ENCODE data around the gene CDC16.

Gene CDC16

GRCh38 chr13:114281351-114282040 is 46.8 kb downstream of the CDC16 start, which contains the start of gene UPF3A:
Gene UPF3A (plus strand): TSS chr13:114281601. CDS start chr13:114281640, 39 bp downstream.
- POLR2A ChIA-PET, result interaction anchor here (1.2 kb wide), 1 partner anchor 33 kb away, joined by 4 read pairs; the partner anchor contains the start of gene CHAMP1
- Histone ChIP-seq H3K36me3 (ENCODE audit: control insufficient read depth in 4 of 4, insufficient read depth in 4 of 4, low read length in 3 of 4) (peaks cover 5 to 30% (median 12%) of the 10 kb centered on the region in 4 experiments), H3K4me3 (ENCODE audit: control insufficient read depth in 1 of 7, extremely low read depth in 1 of 7, insufficient read depth in 4 of 7, low read depth in 2 of 7, low read length in 6 of 7) (peak within 1 kb of the TSS; percentile 67 to 93 (median 85)), H3K27ac (ENCODE audit: insufficient read depth in 1 of 2, low read depth in 1 of 2, low read length in 2 of 2, poor library complexity in 1 of 2, severe bottlenecking in 2 of 2) (peak within 1 kb of the TSS; percentile 89 to 95), H3K9me3 (ENCODE audit: control extremely low read depth in 1 of 5, control insufficient read depth in 4 of 5, insufficient read depth in 2 of 5, low read depth in 1 of 5, low read length in 4 of 5) (no peaks in the 10 kb centered on the region), H3K4me1 (ENCODE audit: control extremely low read depth in 1 of 4, control insufficient read depth in 4 of 4, insufficient read depth in 4 of 4, low read length in 3 of 4) (peaks cover 5 to 38% (median 23%) of the 10 kb centered on the region in 4 experiments), H3K27me3 (replicated peaks in 2 of 5; ENCODE audit: control insufficient read depth in 4 of 5, insufficient read depth in 5 of 5, low read length in 4 of 5) (no peaks in the 10 kb centered on the region)
- WGBS (ENCODE audit: insufficient coverage), result 0% methylated on average over 35 of the region's 89 CpGs
- DNase-seq, result peak; percentile 93 to 96 (median 96)
- CTCF ChIA-PET, result no interaction called here

- ChIA-PET POLR2A (interaction anchor here (1.2 kb wide), 1 partner anchor 33 kb away, joined by 4 read pairs; the partner anchor contains the start of gene CHAMP1), CTCF (no interaction called here)
- Histone ChIP-seq H3K9me3 (ENCODE audit: control extremely low read depth in 1 of 5, control insufficient read depth in 4 of 5, insufficient read depth in 2 of 5, low read depth in 1 of 5, low read length in 4 of 5) (no peaks in the 10 kb centered on the region), H3K27ac (ENCODE audit: insufficient read depth in 1 of 2, low read depth in 1 of 2, low read length in 2 of 2, poor library complexity in 1 of 2, severe bottlenecking in 2 of 2) (peak overlapping the region; percentile 52 to 95), H3K4me1 (ENCODE audit: control extremely low read depth in 1 of 4, control insufficient read depth in 4 of 4, insufficient read depth in 4 of 4, low read length in 3 of 4) (peaks cover 5 to 38% (median 23%) of the 10 kb centered on the region in 4 experiments), H3K36me3 (ENCODE audit: control insufficient read depth in 4 of 4, insufficient read depth in 4 of 4, low read length in 3 of 4) (peaks cover 12 to 33% (median 17%) of the 10 kb centered on the region in 4 experiments), H3K27me3 (replicated peaks in 2 of 5; ENCODE audit: control insufficient read depth in 4 of 5, insufficient read depth in 5 of 5, low read length in 4 of 5) (no peaks in the 10 kb centered on the region), H3K4me3 (ENCODE audit: control insufficient read depth in 1 of 7, extremely low read depth in 1 of 7, insufficient read depth in 4 of 7, low read depth in 2 of 7, low read length in 6 of 7) (peak overlapping the region; percentile 54 to 93 (median 85))
- peak; percentile 74 to 87 (median 79) for DNase-seq
- WGBS (ENCODE audit: insufficient coverage), result under 1% methylated on average over 38 of the region's 50 CpGs
Measured at GRCh38 chr13:114282041-114282670, 47.5 kb downstream of the CDC16 start.

GRCh38 chr13:114283576-114283975 is 48.9 kb downstream of the CDC16 start:
- Histone ChIP-seq H3K27ac (ENCODE audit: insufficient read depth in 1 of 2, low read depth in 1 of 2, low read length in 2 of 2, poor library complexity in 1 of 2, severe bottlenecking in 2 of 2) (no peak overlapping the region), H3K4me3 (ENCODE audit: control insufficient read depth in 1 of 7, extremely low read depth in 1 of 7, insufficient read depth in 4 of 7, low read depth in 2 of 7, low read length in 6 of 7) (no peak overlapping the region), H3K36me3 (ENCODE audit: control insufficient read depth in 4 of 4, insufficient read depth in 4 of 4, low read length in 3 of 4) (peaks cover 16 to 37% (median 26%) of the 10 kb centered on the region in 4 experiments), H3K27me3 (replicated peaks in 2 of 5; ENCODE audit: control insufficient read depth in 4 of 5, insufficient read depth in 5 of 5, low read length in 4 of 5) (no peaks in the 10 kb centered on the region), H3K4me1 (ENCODE audit: control extremely low read depth in 1 of 4, control insufficient read depth in 4 of 4, insufficient read depth in 4 of 4, low read length in 3 of 4) (peaks cover 5 to 38% (median 23%) of the 10 kb centered on the region in 4 experiments), H3K9me3 (ENCODE audit: control extremely low read depth in 1 of 5, control insufficient read depth in 4 of 5, insufficient read depth in 2 of 5, low read depth in 1 of 5, low read length in 4 of 5) (no peaks in the 10 kb centered on the region)
- WGBS (ENCODE audit: insufficient coverage), result 50% methylated on average over 1 of the region's 3 CpGs
- ChIA-PET POLR2A (interaction anchor here (0.9 kb wide), 1 partner anchor 30 kb away, joined by 3 read pairs; no protein-coding TSS in a partner anchor), CTCF (interaction anchor here (0.9 kb wide), 1 partner anchor 13 kb away, joined by 3 read pairs; no protein-coding TSS in a partner anchor)
- peak in 2 of 3 donors; percentile 15 to 33 for DNase-seq

- ChIA-PET POLR2A (no interaction called here), CTCF (no interaction called here)
- Histone ChIP-seq H3K27me3 (replicated peaks in 2 of 5; ENCODE audit: control insufficient read depth in 4 of 5, insufficient read depth in 5 of 5, low read length in 4 of 5) (no peaks in the 10 kb centered on the region), H3K36me3 (ENCODE audit: control insufficient read depth in 4 of 4, insufficient read depth in 4 of 4, low read length in 3 of 4) (peaks cover 16 to 42% (median 30%) of the 10 kb centered on the region in 4 experiments), H3K4me1 (ENCODE audit: control extremely low read depth in 1 of 4, control insufficient read depth in 4 of 4, insufficient read depth in 4 of 4, low read length in 3 of 4) (peaks cover 5 to 31% (median 23%) of the 10 kb centered on the region in 4 experiments), H3K9me3 (ENCODE audit: control extremely low read depth in 1 of 5, control insufficient read depth in 4 of 5, insufficient read depth in 2 of 5, low read depth in 1 of 5, low read length in 4 of 5) (no peaks in the 10 kb centered on the region), H3K4me3 (ENCODE audit: control insufficient read depth in 1 of 7, extremely low read depth in 1 of 7, insufficient read depth in 4 of 7, low read depth in 2 of 7, low read length in 6 of 7) (no peak overlapping the region), H3K27ac (ENCODE audit: insufficient read depth in 1 of 2, low read depth in 1 of 2, low read length in 2 of 2, poor library complexity in 1 of 2, severe bottlenecking in 2 of 2) (peak overlapping the region in 1 of 2 experiments; percentile 50)
- 98% methylated on average over 8 of the region's 8 CpGs for WGBS (ENCODE audit: insufficient coverage)
- no peak for DNase-seq
Measured at GRCh38 chr13:114284680-114285079, 50.0 kb downstream of the CDC16 start.

- ChIA-PET POLR2A (no interaction called here), CTCF (interaction anchor here (0.6 kb wide), 1 partner anchor 43 kb away, joined by 3 read pairs; no protein-coding TSS in a partner anchor)
- peaks cover 5 to 26% (median 20%) of the 10 kb centered on the region in 4 experiments for H3K4me1 ChIP-seq (ENCODE audit: control extremely low read depth in 1 of 4, control insufficient read depth in 4 of 4, insufficient read depth in 4 of 4, low read length in 3 of 4)
- no peaks in the 10 kb centered on the region for H3K27me3 ChIP-seq (replicated peaks in 2 of 5; ENCODE audit: control insufficient read depth in 4 of 5, insufficient read depth in 5 of 5, low read length in 4 of 5)
- peak overlapping the region in 1 of 2 experiments; percentile 50 for H3K27ac ChIP-seq (ENCODE audit: insufficient read depth in 1 of 2, low read depth in 1 of 2, low read length in 2 of 2, poor library complexity in 1 of 2, severe bottlenecking in 2 of 2)
- peak in 2 of 3 donors; percentile 38 to 55 for DNase-seq
- no peak overlapping the region for H3K4me3 ChIP-seq (ENCODE audit: control insufficient read depth in 1 of 7, extremely low read depth in 1 of 7, insufficient read depth in 4 of 7, low read depth in 2 of 7, low read length in 6 of 7)
- WGBS (ENCODE audit: insufficient coverage), result 86% methylated on average over 1 of the region's 4 CpGs
- peaks cover 16 to 48% (median 35%) of the 10 kb centered on the region in 4 experiments for H3K36me3 ChIP-seq (ENCODE audit: control insufficient read depth in 4 of 4, insufficient read depth in 4 of 4, low read length in 3 of 4)
- H3K9me3 ChIP-seq (ENCODE audit: control extremely low read depth in 1 of 5, control insufficient read depth in 4 of 5, insufficient read depth in 2 of 5, low read depth in 1 of 5, low read length in 4 of 5), result no peaks in the 10 kb centered on the region
Measured at GRCh38 chr13:114285166-114285808, 50.6 kb downstream of the CDC16 start.

GRCh38 chr13:114286808-114287207 is 52.1 kb downstream of the CDC16 start:
- peaks cover 5 to 16% (median 14%) of the 10 kb centered on the region in 4 experiments for H3K4me1 ChIP-seq (ENCODE audit: control extremely low read depth in 1 of 4, control insufficient read depth in 4 of 4, insufficient read depth in 4 of 4, low read length in 3 of 4)
- H3K4me3 ChIP-seq (ENCODE audit: control insufficient read depth in 1 of 7, extremely low read depth in 1 of 7, insufficient read depth in 4 of 7, low read depth in 2 of 7, low read length in 6 of 7), result no peak overlapping the region
- no peaks in the 10 kb centered on the region for H3K27me3 ChIP-seq (replicated peaks in 2 of 5; ENCODE audit: control insufficient read depth in 4 of 5, insufficient read depth in 5 of 5, low read length in 4 of 5)
- 95% methylated on average over 8 of the region's 8 CpGs for WGBS (ENCODE audit: insufficient coverage)
- ChIA-PET CTCF (no interaction called here), POLR2A (no interaction called here)
- no peaks in the 10 kb centered on the region for H3K9me3 ChIP-seq (ENCODE audit: control extremely low read depth in 1 of 5, control insufficient read depth in 4 of 5, insufficient read depth in 2 of 5, low read depth in 1 of 5, low read length in 4 of 5)
- no peak overlapping the region for H3K27ac ChIP-seq (ENCODE audit: insufficient read depth in 1 of 2, low read depth in 1 of 2, low read length in 2 of 2, poor library complexity in 1 of 2, severe bottlenecking in 2 of 2)
- no peak for DNase-seq
- peaks cover 16 to 56% (median 41%) of the 10 kb centered on the region in 4 experiments for H3K36me3 ChIP-seq (ENCODE audit: control insufficient read depth in 4 of 4, insufficient read depth in 4 of 4, low read length in 3 of 4)

All from common myeloid progenitor, CD34-positive (primary cell).